ENCODE data around the gene SMCR8. TPM values are rescaled to one million over a fixed set of nuclear protein-coding genes. Genes with fewer than 3 reads are reported as not detected.

SMCR8 gene
- total and polyA plus RNA-seq, 2 of the 8 experiments (the other 6 are each of a cell fraction or from before 2014, with no cell fraction given): 6.9 to 18.5 TPM

DNA sequence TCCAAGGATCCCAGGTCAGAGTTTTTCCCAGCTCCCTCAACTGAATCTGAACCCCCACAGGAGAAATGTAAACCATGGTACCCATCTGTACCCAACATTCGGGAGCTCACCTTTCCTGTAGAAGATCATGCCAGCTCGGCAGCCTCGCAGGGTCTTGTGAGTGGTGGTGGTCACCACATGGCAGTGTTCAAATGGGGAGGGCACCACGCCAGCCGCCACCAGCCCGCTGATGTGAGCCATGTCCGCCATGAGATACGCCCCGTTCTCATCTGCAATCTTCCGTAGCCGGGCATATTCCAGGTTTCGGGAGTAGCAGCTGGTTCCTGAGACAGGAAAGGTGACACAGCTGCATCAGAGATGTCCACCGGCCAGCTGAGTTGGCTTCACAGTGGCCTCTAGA, 24.8 kb downstream of the SMCR8 start (continued):
- TF ChIP-seq BACH1 (IDR thresholded peaks at IDR 0.05; ENCODE audit: low read length) (no peak), SIRT6 (IDR thresholded peaks at IDR 0.05; ENCODE audit: low read length) (no peak), SUZ12 (IDR thresholded peaks at IDR 0.05; ENCODE audit: low read length) (no peak)
